ENCODE results near the gene LTBP1. TPM values are rescaled to one million over a fixed set of nuclear protein-coding genes. Genes with fewer than 3 reads are reported as not detected.

The LTBP1 gene
- total and polyA plus RNA-seq, 2 experiments from 2014 or later = 216 to 509 TPM

GRCh38 chr2:33029459-33029858 is 82.7 kb downstream of the LTBP1 start:
- no peaks in the 10 kb centered on the region for H3K27me3 ChIP-seq
- H3K36me3 ChIP-seq = peaks cover 16% of the 10 kb centered on the region
- no peaks in the 10 kb centered on the region for H3K9me3 ChIP-seq (ENCODE audit: low read depth)
- peak overlapping the region; percentile 79 for H3K27ac ChIP-seq
- no peak overlapping the region for H3K4me3 ChIP-seq
- TF ChIP-seq, protein P1, sequence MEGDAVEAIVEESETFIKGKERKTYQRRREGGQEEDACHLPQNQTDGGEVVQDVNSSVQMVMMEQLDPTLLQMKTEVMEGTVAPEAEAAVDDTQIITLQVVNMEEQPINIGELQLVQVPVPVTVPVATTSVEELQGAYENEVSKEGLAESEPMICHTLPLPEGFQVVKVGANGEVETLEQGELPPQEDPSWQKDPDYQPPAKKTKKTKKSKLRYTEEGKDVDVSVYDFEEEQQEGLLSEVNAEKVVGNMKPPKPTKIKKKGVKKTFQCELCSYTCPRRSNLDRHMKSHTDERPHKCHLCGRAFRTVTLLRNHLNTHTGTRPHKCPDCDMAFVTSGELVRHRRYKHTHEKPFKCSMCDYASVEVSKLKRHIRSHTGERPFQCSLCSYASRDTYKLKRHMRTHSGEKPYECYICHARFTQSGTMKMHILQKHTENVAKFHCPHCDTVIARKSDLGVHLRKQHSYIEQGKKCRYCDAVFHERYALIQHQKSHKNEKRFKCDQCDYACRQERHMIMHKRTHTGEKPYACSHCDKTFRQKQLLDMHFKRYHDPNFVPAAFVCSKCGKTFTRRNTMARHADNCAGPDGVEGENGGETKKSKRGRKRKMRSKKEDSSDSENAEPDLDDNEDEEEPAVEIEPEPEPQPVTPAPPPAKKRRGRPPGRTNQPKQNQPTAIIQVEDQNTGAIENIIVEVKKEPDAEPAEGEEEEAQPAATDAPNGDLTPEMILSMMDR (IDR thresholded peaks at IDR 0.05; ENCODE audit: low read depth, low read length) = no peak
- H3K4me1 ChIP-seq (ENCODE audit: low read depth) = peaks cover 23% of the 10 kb centered on the region
- DNase-seq (ENCODE audit: low read depth in 1 of 2, low spot score in 1 of 2) = no peak

DNA sequence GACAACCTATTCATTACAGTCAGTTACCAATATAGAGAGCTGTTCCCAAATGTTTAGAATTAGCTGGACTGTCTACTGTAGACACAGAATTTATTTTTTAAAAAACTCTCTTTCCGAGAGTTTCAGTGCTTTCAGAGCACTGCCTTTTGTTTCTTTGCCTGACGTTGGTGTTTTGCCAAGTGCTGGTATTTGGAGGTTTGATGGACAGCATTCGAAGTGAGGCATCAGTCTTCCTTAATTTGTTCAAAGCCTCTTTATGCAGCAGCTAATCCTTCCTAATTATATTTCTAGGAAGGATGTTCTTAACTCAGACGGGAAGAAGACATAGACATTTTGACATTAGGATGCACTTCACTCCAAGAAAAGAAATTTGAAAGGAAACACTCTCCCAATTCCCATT is 83.2 kb downstream of the LTBP1 start:
- Histone ChIP-seq H3K4me3 (no peak overlapping the region), H3K4me1 (ENCODE audit: low read depth) (peaks cover 24% of the 10 kb centered on the region), H3K27me3 (no peaks in the 10 kb centered on the region), H3K36me3 (peaks cover 16% of the 10 kb centered on the region), H3K27ac (peak overlapping the region; percentile 79), H3K9me3 (ENCODE audit: low read depth) (no peaks in the 10 kb centered on the region)
- DNase-seq (ENCODE audit: low read depth in 1 of 2, low spot score in 1 of 2) = no peak
- TF ChIP-seq, protein P1 (IDR thresholded peaks at IDR 0.05; ENCODE audit: low read depth, low read length) = no peak

- Histone ChIP-seq H3K27ac (peak overlapping the region; percentile 79), H3K27me3 (no peaks in the 10 kb centered on the region), H3K9me3 (ENCODE audit: low read depth) (no peaks in the 10 kb centered on the region), H3K4me3 (no peak overlapping the region), H3K4me1 (ENCODE audit: low read depth) (peaks cover 24% of the 10 kb centered on the region), H3K36me3 (peaks cover 12% of the 10 kb centered on the region)
- no peak for DNase-seq (ENCODE audit: low read depth in 1 of 2, low spot score in 1 of 2)
- TF ChIP-seq, protein P1 (IDR thresholded peaks at IDR 0.05; ENCODE audit: low read depth, low read length) = no peak
Observed at GRCh38 chr2:33030326-33030725, 83.6 kb downstream of the LTBP1 start.

DNA sequence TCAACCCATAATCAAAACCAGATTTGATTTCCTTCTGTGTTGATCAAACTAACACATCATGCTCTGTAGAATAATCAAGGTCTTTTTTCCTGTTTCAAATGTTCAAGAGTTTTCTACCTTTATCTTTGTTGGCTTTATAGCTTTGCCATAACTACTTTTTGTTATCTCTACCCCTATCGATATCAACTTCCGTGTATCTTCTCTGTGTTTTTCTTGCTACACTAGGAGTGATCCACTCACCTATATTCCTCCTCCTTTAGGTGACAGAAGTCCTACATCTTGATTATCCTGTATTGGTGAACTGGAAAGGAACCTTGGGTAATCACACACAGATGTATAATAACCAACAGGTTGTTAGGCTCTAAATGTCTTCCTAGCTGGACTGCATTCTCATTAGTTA is 85.5 kb downstream of the LTBP1 start:
- Histone ChIP-seq H3K36me3 (peaks cover 5% of the 10 kb centered on the region), H3K27me3 (no peaks in the 10 kb centered on the region)
- TF ChIP-seq, protein P1 (IDR thresholded peaks at IDR 0.05; ENCODE audit: low read depth, low read length) = no peak

GRCh38 chr2:33033606-33034081 is 86.9 kb downstream of the LTBP1 start:
- Histone ChIP-seq H3K4me3 (no peak overlapping the region), H3K9me3 (ENCODE audit: low read depth) (no peaks in the 10 kb centered on the region), H3K27me3 (no peaks in the 10 kb centered on the region), H3K4me1 (ENCODE audit: low read depth) (peaks cover 28% of the 10 kb centered on the region), H3K27ac (peak overlapping the region; percentile 22), H3K36me3 (no peaks in the 10 kb centered on the region)
- peak; percentile 56 to 75 for DNase-seq (ENCODE audit: low read depth in 1 of 2, low spot score in 1 of 2)
- TF ChIP-seq, protein P1 (IDR thresholded peaks at IDR 0.05; ENCODE audit: low read depth, low read length) = peak; percentile 62

More for the DNA sequence above, 85.5 kb downstream of the LTBP1 start:
- Histone ChIP-seq H3K9me3 (ENCODE audit: low read depth) (no peaks in the 10 kb centered on the region), H3K27ac (peak overlapping the region; percentile 79), H3K4me3 (no peak overlapping the region), H3K4me1 (ENCODE audit: low read depth) (peaks cover 24% of the 10 kb centered on the region)
- DNase-seq (ENCODE audit: low read depth in 1 of 2, low spot score in 1 of 2) = no peak

All from cardiac muscle cell (in vitro differentiated cells and primary cell).